Osteoblast (primary cell): ENCODE results near the gene WDCP. TPM values are rescaled to one million over a fixed set of nuclear protein-coding genes. Genes with fewer than 3 reads are reported as not detected.
A peak's percentile ranks its signal among the peaks of the same experiment; 100 is the strongest.

ENCODE experiments used
- DNase-seq: peaks from one replicate; pipeline ENCODE4 v3.0.0; 2011; ENCODE audit warnings: low spot score, mixed read lengths; ENCODE audit not compliant: insufficient read length; ENCODE audit errors: missing footprints
- H2AFZ ChIP-seq: 2 replicates; pipeline ENCODE4 v1.6.0; 2011; ENCODE audit warnings: mild to moderate bottlenecking, low read length
- H3K27ac ChIP-seq: 2 replicates; pipeline ENCODE4 v1.5.1; 2011; ENCODE audit warnings: mild to moderate bottlenecking, low read depth, low read length, moderate library complexity
- H3K27me3 ChIP-seq: 2 replicates; pipeline ENCODE4 v1.6.0; 2012; ENCODE audit warnings: mild to moderate bottlenecking, control low read depth, inconsistent platforms, low read length, moderate library complexity; ENCODE audit not compliant: insufficient read depth
- H3K36me3 ChIP-seq: 2 replicates; pipeline ENCODE4 v1.5.1; 2011; ENCODE audit warnings: mild to moderate bottlenecking, low read length, control low read depth, moderate library complexity; ENCODE audit not compliant: insufficient read depth
- H3K4me1 ChIP-seq: 2 replicates; pipeline ENCODE4 v1.5.1; 2011; ENCODE audit warnings: mild to moderate bottlenecking, low read length, control low read depth, moderate library complexity; ENCODE audit not compliant: insufficient read depth
- H3K4me2 ChIP-seq: 2 replicates; pipeline ENCODE4 v1.6.0; 2011; ENCODE audit warnings: mild to moderate bottlenecking, low read length; ENCODE audit not compliant: insufficient read depth
- H3K4me3 ChIP-seq: fragments of 200-600 bp; sonication (generic); 3 replicates; pipeline ENCODE4 v1.5.1; 2012; ENCODE audit warnings: mild to moderate bottlenecking, low read length, inconsistent platforms; ENCODE audit not compliant: insufficient read depth
- H3K79me2 ChIP-seq: 2 replicates; pipeline ENCODE4 v1.6.0; 2012; ENCODE audit warnings: mild to moderate bottlenecking, low read length, control low read depth, inconsistent platforms; ENCODE audit not compliant: insufficient read depth
- H3K9me3 ChIP-seq: 2 replicates; pipeline ENCODE4 v1.5.1; 2011; ENCODE audit warnings: low read depth, low read length, control low read depth
- H4K20me1 ChIP-seq: 2 replicates; pipeline ENCODE4 v1.6.0; 2012; ENCODE audit warnings: mild to moderate bottlenecking, low read length, control low read depth; ENCODE audit not compliant: insufficient read depth
- CTCF ChIP-seq: IDR thresholded peaks from 2 replicates; pipeline ENCODE4 v1.5.1; 2011; ENCODE audit warnings: mild to moderate bottlenecking, low read depth, low read length, moderate library complexity; ENCODE audit errors: extremely low read depth
- small RNA-seq: library from RNA; depleted of rRNA; stranded (forward); fragments of <200 nt; gene quantifications from one replicate; pipeline ENCODE3, GENCODE V24; 2012
- total RNA-seq: library from RNA; depleted of rRNA; stranded (reverse); fragments of >200 nt; gene quantifications from 2 replicates; pipeline ENCODE4 v1.2.3, GENCODE V29; 2012

Gene WDCP
- total RNA-seq, 1 donor = 8.3 TPM

DNA sequence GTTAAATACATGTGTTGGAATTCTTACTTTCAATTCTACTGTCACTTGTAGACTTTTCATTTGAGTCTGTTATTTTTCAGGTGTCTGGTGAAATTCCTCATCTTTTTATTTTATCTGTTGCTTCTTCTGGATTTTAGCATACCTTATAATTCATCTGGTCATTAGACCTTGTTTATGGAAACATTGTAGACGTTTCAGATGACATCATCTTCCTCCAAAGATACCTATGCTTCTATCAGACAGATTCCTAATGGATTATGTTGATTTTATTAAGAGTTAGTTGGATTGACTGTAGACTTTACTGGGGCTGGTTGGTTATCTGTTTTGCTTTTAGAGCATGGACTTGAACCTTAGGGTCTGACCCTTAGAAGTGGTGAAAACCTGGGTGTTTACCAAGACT, 52.6 kb downstream of the WDCP start:
- no peaks in the 10 kb centered on the region for H3K79me2 ChIP-seq
- no peaks in the 10 kb centered on the region for H3K27me3 ChIP-seq
- H3K4me2 ChIP-seq = no peak overlapping the region
- TF ChIP-seq CTCF = no peak
- no peaks in the 10 kb centered on the region for H3K4me1 ChIP-seq
- peaks cover 3% of the 10 kb centered on the region for H3K36me3 ChIP-seq
- H3K27ac ChIP-seq = no peak overlapping the region
- no peak overlapping the region for H2AFZ ChIP-seq
- no peaks in the 10 kb centered on the region for H4K20me1 ChIP-seq
- no peak overlapping the region for H3K4me3 ChIP-seq
- no peak for DNase-seq
- no peaks in the 10 kb centered on the region for H3K9me3 ChIP-seq

DNA sequence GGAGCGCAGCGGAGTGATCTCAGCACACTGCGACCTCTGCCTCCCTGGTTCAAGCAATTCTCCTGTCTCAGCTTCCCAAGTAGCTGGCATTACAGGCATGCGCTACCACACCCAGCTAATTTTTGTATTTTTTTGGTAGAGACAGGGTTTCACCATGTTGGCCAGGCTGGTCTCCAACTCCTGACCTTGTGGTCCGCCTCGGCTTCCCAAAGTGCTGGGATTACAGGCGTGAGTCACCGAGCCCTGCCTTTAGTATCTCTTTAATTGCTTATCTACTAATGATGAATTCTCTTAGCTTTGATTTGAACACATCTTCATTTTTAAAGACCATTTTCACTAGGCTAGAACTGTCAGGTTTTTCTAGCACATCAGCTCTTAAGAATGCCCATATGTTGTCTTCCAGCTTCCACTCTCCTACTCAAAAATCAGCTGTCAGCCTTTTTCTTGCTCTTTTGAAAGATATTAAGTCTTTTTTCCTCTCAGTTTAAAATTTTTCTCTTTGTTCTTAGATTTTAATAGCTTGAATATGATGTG, 53.4 kb downstream of the WDCP start:
- Histone ChIP-seq H3K27me3 (no peaks in the 10 kb centered on the region), H2AFZ (no peak overlapping the region), H4K20me1 (no peaks in the 10 kb centered on the region), H3K36me3 (peaks cover 3% of the 10 kb centered on the region), H3K4me3 (no peak overlapping the region), H3K9me3 (no peaks in the 10 kb centered on the region), H3K79me2 (no peaks in the 10 kb centered on the region), H3K4me2 (no peak overlapping the region), H3K27ac (no peak overlapping the region), H3K4me1 (no peaks in the 10 kb centered on the region)
- no peak for DNase-seq
- no peak for TF ChIP-seq CTCF

GRCh38 chr2:23992931-23993330, 54.3 kb downstream of the WDCP start:
- Histone ChIP-seq H3K4me1 (no peaks in the 10 kb centered on the region), H3K79me2 (no peaks in the 10 kb centered on the region), H3K4me2 (no peak overlapping the region), H3K9me3 (no peaks in the 10 kb centered on the region), H3K27me3 (no peaks in the 10 kb centered on the region), H3K27ac (no peak overlapping the region), H3K36me3 (peaks cover 3% of the 10 kb centered on the region), H2AFZ (no peak overlapping the region), H4K20me1 (no peaks in the 10 kb centered on the region), H3K4me3 (no peak overlapping the region)
- TF ChIP-seq CTCF = no peak
- no peak for DNase-seq

GRCh38 chr2:23988371-23988770, 58.8 kb downstream of the WDCP start:
- Histone ChIP-seq H3K9me3 (no peaks in the 10 kb centered on the region), H3K4me3 (no peak overlapping the region), H3K27ac (no peak overlapping the region), H3K79me2 (no peaks in the 10 kb centered on the region), H2AFZ (no peak overlapping the region), H4K20me1 (no peaks in the 10 kb centered on the region), H3K4me2 (no peak overlapping the region), H3K36me3 (peaks cover 5% of the 10 kb centered on the region), H3K27me3 (no peaks in the 10 kb centered on the region), H3K4me1 (no peaks in the 10 kb centered on the region)
- no peak for DNase-seq
- peak; percentile 40 for TF ChIP-seq CTCF

Small RNA genes within 50 kb of the gene (small RNA-seq; reads per million reads assigned to genes)
- gene RN7SL610P (not detected), gene RNU6-370P (not detected)

Other genes starting within 250 kb of the WDCP start
- 17.4 and 18.0 TPM in 2 replicates for gene ATAD2B, start 120.3 kb downstream of the WDCP start, total RNA-seq
- gene UBXN2A, start 106.9 kb downstream of the WDCP start, total RNA-seq = 10.9 and 13.8 TPM in 2 replicates
- 0.36 TPM in 1 of 2 replicates, not detected in the other for gene MFSD2B, start 37.3 kb downstream of the WDCP start, total RNA-seq
- gene FKBP1B, start 2.4 kb upstream of the WDCP start, total RNA-seq = 2.7 and 3.3 TPM in 2 replicates
- gene SF3B6, start 28.9 kb upstream of the WDCP start, total RNA-seq = 96.6 and 109 TPM in 2 replicates
- gene TP53I3, start 37.4 kb upstream of the WDCP start, total RNA-seq = 59.4 and 79.3 TPM in 2 replicates
- 0.88 TPM in 1 of 2 replicates, not detected in the other for gene PFN4, start 75.9 kb upstream of the WDCP start, total RNA-seq
- 11.6 and 13.8 TPM in 2 replicates for gene FAM228B, start 76.1 kb upstream of the WDCP start, total RNA-seq
- 1.4 and 1.5 TPM in 2 replicates for gene FAM228A, start 127.7 kb upstream of the WDCP start, total RNA-seq